CD14-positive monocyte (primary cell): ENCODE measurements around the gene FADS3. TPM values are rescaled to one million over a fixed set of nuclear protein-coding genes. Genes with fewer than 3 reads are reported as not detected.

Source experiments
- DNase-seq, 3 donors: peaks; one replicate each; pipeline ENCODE4 v3.0.0-alpha.2; 2011 to 2022
- H2AFZ ChIP-seq: 2 replicates; pipeline ENCODE4 v1.6.0; 2012; ENCODE audit warnings: mild to moderate bottlenecking, low read depth, low read length, inconsistent platforms; ENCODE audit not compliant: insufficient read depth, poor library complexity, severe bottlenecking
- H3K27ac ChIP-seq, 2 donors: 1 replicate in 1 of 2; 2 replicates in 1 of 2; pipeline ENCODE4 v1.5.1; 2012 to 2013; ENCODE audit warnings: low read length in 2 of 2, control low read depth in 1 of 2, inconsistent platforms in 1 of 2, low read depth in 1 of 2, mild to moderate bottlenecking in 1 of 2
- H3K27me3 ChIP-seq, 2 donors: one replicate each; pipeline versions ENCODE4 v1.6.0 to v1.6.1; 2011 to 2013; ENCODE audit warnings: low read length in 2 of 2; ENCODE audit not compliant: control insufficient read depth in 2 of 2, insufficient read depth in 2 of 2
- H3K36me3 ChIP-seq, 2 donors: replicated peaks in 1 of 2; 1 replicate in 1 of 2; 2 replicates in 1 of 2; pipeline versions ENCODE4 v1.5.1 to v1.6.1; 2012 to 2013; ENCODE audit warnings: low read length in 2 of 2, control low read depth in 1 of 2, inconsistent platforms in 1 of 2, mild to moderate bottlenecking in 1 of 2; ENCODE audit not compliant: insufficient read depth in 2 of 2, control insufficient read depth in 1 of 2
- H3K4me1 ChIP-seq, 2 donors: 1 replicate in 1 of 2; 2 replicates in 1 of 2; pipeline versions ENCODE4 v1.5.1 to v1.6.1; 2012 to 2013; ENCODE audit warnings: low read length in 2 of 2, control low read depth in 1 of 2, inconsistent platforms in 1 of 2, mild to moderate bottlenecking in 1 of 2, moderate library complexity in 1 of 2; ENCODE audit not compliant: insufficient read depth in 2 of 2, control insufficient read depth in 1 of 2
- H3K4me2 ChIP-seq: replicated peaks from 2 replicates; pipeline ENCODE3; 2012; ENCODE audit warnings: low read length, moderate library complexity, mild to moderate bottlenecking; ENCODE audit not compliant: poor library complexity, severe bottlenecking; ENCODE audit errors: extremely low read depth
- H3K4me3 ChIP-seq, 3 experiments: fragments of 200-600 bp in 1 of 3; sonication (generic) in 1 of 3; replicated peaks in 1 of 3; 1 replicate in 2 of 3; 2 replicates in 1 of 3; pipeline ENCODE4 v1.5.1; 2011 to 2013; ENCODE audit warnings: low read length in 3 of 3, mild to moderate bottlenecking in 3 of 3, control low read depth in 2 of 3, low read depth in 2 of 3, inconsistent platforms in 1 of 3, moderate library complexity in 1 of 3
- H3K79me2 ChIP-seq: 2 replicates; pipeline ENCODE4 v1.6.0; 2012; ENCODE audit warnings: mild to moderate bottlenecking, control low read depth, inconsistent platforms, low read length, moderate library complexity; ENCODE audit not compliant: insufficient read depth
- H3K9ac ChIP-seq: 2 replicates; pipeline ENCODE4 v1.6.0; 2017; ENCODE audit warnings: low read length, mild to moderate bottlenecking; ENCODE audit not compliant: insufficient read depth, poor library complexity, severe bottlenecking
- H3K9me3 ChIP-seq, 2 donors: replicated peaks in 1 of 2; 1 replicate in 1 of 2; 2 replicates in 1 of 2; pipeline versions ENCODE4 v1.5.1 to v1.6.1; 2012 to 2013; ENCODE audit warnings: low read length in 2 of 2, control low read depth in 1 of 2; ENCODE audit not compliant: control insufficient read depth in 1 of 2, insufficient read depth in 1 of 2
- H4K20me1 ChIP-seq: 2 replicates; pipeline ENCODE4 v1.6.0; 2012; ENCODE audit warnings: mild to moderate bottlenecking, low read length, control low read depth, moderate library complexity; ENCODE audit not compliant: insufficient read depth
- H3K27ac Mint-ChIP-seq, 7 donors: one replicate each; pipeline ENCODE4 v1.8.0; 2020; ENCODE audit warnings: mild to moderate bottlenecking in 7 of 7, mixed read lengths in 7 of 7, moderate library complexity in 6 of 7, inconsistent platforms in 2 of 7
- H3K27me3 Mint-ChIP-seq, 3 donors: one replicate each; pipeline ENCODE4 v1.8.0; 2021 to 2022; ENCODE audit warnings: low read depth in 3 of 3, mild to moderate bottlenecking in 3 of 3, mixed read lengths in 3 of 3, moderate library complexity in 3 of 3, inconsistent platforms in 1 of 3
- H3K36me3 Mint-ChIP-seq, 2 donors: one replicate each; pipeline ENCODE4 v1.8.0; 2020; ENCODE audit warnings: mixed read lengths in 2 of 2, inconsistent platforms in 1 of 2, mild to moderate bottlenecking in 1 of 2
- H3K4me1 Mint-ChIP-seq: one replicate; pipeline ENCODE4 v1.8.0; 2020; ENCODE audit warnings: mild to moderate bottlenecking, mixed read lengths
- H3K4me3 Mint-ChIP-seq, 2 donors: one replicate each; pipeline ENCODE4 v1.8.0; 2020; ENCODE audit warnings: mild to moderate bottlenecking in 2 of 2, mixed read lengths in 2 of 2, moderate library complexity in 1 of 2
- H3K9me3 Mint-ChIP-seq, 7 donors: one replicate each; pipeline ENCODE4 v1.8.0; 2020 to 2022; ENCODE audit warnings: mixed read lengths in 7 of 7, mild to moderate bottlenecking in 6 of 7, moderate library complexity in 6 of 7, inconsistent platforms in 2 of 7
- WGBS: methylation state at CpG from one replicate; pipeline ENCODE4 v1.1.5; 2013; ENCODE audit warnings: missing lambda C conversion rate; ENCODE audit not compliant: insufficient coverage; 5-methylcytosine and 5-hydroxymethylcytosine counted together
- intact Hi-C, 2 donors: fragments of 100-400 bp; cut with micrococcal nuclease; formaldehyde crosslinking; loops; one replicate each; pipeline versions ENCODE4 v1.15.0 to v1.15.1; 2023
- polyA plus RNA-seq, 3 donors: library from polyadenylated mRNA; depleted of rRNA in 1 of 3; unstranded in 2 of 3; stranded (reverse) in 1 of 3; fragments of 300-500 nt in 2 of 3; fragments of >200 nt in 1 of 3; fragmentation: Illumina TruSeq in 2 of 3; gene quantifications; 1 replicate in 2 of 3; 2 replicates in 1 of 3; pipeline ENCODE4 v1.2.3, GENCODE V29; 2012 to 2021
- TF ChIP-seq, protein P1 (sequence below): fragments of 200-600 bp; IDR thresholded peaks from one replicate; pipeline ENCODE4 v1.8.0; 2022; ENCODE audit warnings: antibody characterized with exemption, mild to moderate bottlenecking

Gene FADS3
- polyA plus RNA-seq, 3 donors = 2.5 to 6.8 (median 5.8) TPM

DNA sequence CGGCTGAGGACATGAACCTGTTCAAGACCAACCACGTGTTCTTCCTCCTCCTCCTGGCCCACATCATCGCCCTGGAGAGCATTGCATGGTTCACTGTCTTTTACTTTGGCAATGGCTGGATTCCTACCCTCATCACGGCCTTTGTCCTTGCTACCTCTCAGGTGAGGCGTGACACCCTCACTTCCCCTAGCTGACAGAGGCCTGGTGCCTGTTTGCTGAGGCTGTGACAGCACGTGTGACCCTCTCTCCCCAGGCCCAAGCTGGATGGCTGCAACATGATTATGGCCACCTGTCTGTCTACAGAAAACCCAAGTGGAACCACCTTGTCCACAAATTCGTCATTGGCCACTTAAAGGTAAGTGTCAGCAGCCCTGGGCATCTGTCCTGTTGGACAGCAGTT lies 51.0 kb downstream of the FADS3 start:
- intact Hi-C loops = no loop called here
- Histone ChIP-seq H3K4me1 (peaks cover 10 to 11% of the 10 kb centered on the region in 2 donors), H3K27me3 (no peaks in the 10 kb centered on the region), H3K4me3 (no peak overlapping the region), H4K20me1 (no peaks in the 10 kb centered on the region), H2AFZ (no peak overlapping the region), H3K9ac (no peak overlapping the region), H3K79me2 (no peaks in the 10 kb centered on the region), H3K4me2 (no peak overlapping the region), H3K27ac (no peak overlapping the region), H3K9me3 (no peaks in the 10 kb centered on the region), H3K36me3 (peaks cover 12 to 37% of the 10 kb centered on the region in 2 donors)
- no peak for DNase-seq
- Mint-ChIP-seq H3K4me1 (peaks cover 13% of the 10 kb centered on the region), H3K27ac (no peak overlapping the region), H3K9me3 (no peaks in the 10 kb centered on the region), H3K27me3 (peaks cover 0 to 3% (median 2%) of the 10 kb centered on the region in 3 donors), H3K36me3 (peaks cover 31 to 74% of the 10 kb centered on the region in 2 donors), H3K4me3 (no peak overlapping the region)
- TF ChIP-seq, protein P1, sequence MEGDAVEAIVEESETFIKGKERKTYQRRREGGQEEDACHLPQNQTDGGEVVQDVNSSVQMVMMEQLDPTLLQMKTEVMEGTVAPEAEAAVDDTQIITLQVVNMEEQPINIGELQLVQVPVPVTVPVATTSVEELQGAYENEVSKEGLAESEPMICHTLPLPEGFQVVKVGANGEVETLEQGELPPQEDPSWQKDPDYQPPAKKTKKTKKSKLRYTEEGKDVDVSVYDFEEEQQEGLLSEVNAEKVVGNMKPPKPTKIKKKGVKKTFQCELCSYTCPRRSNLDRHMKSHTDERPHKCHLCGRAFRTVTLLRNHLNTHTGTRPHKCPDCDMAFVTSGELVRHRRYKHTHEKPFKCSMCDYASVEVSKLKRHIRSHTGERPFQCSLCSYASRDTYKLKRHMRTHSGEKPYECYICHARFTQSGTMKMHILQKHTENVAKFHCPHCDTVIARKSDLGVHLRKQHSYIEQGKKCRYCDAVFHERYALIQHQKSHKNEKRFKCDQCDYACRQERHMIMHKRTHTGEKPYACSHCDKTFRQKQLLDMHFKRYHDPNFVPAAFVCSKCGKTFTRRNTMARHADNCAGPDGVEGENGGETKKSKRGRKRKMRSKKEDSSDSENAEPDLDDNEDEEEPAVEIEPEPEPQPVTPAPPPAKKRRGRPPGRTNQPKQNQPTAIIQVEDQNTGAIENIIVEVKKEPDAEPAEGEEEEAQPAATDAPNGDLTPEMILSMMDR = no peak
- 94% methylated on average over 7 of the region's 7 CpGs for WGBS

DNA sequence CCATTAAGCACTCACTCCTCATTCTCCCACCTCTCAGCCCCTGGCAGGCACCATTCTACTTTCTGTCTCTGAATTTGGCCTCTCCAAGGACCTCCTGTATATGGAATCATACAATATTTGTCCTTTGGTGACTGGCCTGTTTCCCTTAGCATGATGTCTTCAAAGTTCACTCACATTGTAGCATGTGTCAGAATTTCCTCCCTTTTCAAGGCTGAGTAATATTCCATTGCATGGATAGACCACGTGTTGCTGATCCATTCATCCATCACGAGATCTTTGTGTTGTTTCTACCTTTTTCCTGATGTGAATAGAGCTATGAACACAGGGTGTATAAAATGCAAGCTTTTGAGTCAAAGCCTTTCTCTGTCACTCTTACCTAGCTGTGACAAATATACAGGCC lies 51.6 kb downstream of the FADS3 start:
- intact Hi-C loops = no loop called here
- TF ChIP-seq, protein P1 = no peak

More for the DNA sequence above, 51.6 kb downstream of the FADS3 start:
- Histone ChIP-seq H3K4me1 (peaks cover 17% of the 10 kb centered on the region in 2 donors), H3K79me2 (no peaks in the 10 kb centered on the region), H3K36me3 (peaks cover 12 to 37% of the 10 kb centered on the region in 2 donors), H4K20me1 (no peaks in the 10 kb centered on the region), H3K4me2 (no peak overlapping the region), H3K4me3 (no peak overlapping the region), H3K9ac (no peak overlapping the region), H3K27ac (no peak overlapping the region), H3K9me3 (no peaks in the 10 kb centered on the region), H3K27me3 (no peaks in the 10 kb centered on the region), H2AFZ (no peak overlapping the region)
- H3K27me3 Mint-ChIP-seq = peaks cover 0 to 3% (median 2%) of the 10 kb centered on the region in 3 donors
- no peaks in the 10 kb centered on the region for H3K9me3 Mint-ChIP-seq
- no peak for DNase-seq
- peaks cover 19% of the 10 kb centered on the region for H3K4me1 Mint-ChIP-seq
- no CpG with 5 or more reads among the region's 2 CpGs for whole genome bisulfite sequencing
- H3K4me3 Mint-ChIP-seq = no peak overlapping the region
- peak overlapping the region in 1 of 7 donors; percentile 13 for H3K27ac Mint-ChIP-seq
- peaks cover 28 to 69% of the 10 kb centered on the region in 2 donors for H3K36me3 Mint-ChIP-seq
